ENCODE results near the gene RAB24. TPM values are rescaled to one million over a fixed set of nuclear protein-coding genes. Genes with fewer than 3 reads are reported as not detected.
"Not testable (repeated sequence)": the region's sequence is repeated elsewhere in the genome, so short reads cannot be mapped to it uniquely, and the experiment has no call there.

RAB24 gene
- total and polyA plus RNA-seq, 3 donors from 2014 or later, result 19.2 to 29.4 (median 25.5) TPM

- Histone ChIP-seq H3K4me3 (no peak overlapping the region), H3K4me1 (no peaks in the 10 kb centered on the region), H3K36me3 (ENCODE audit: low read depth, missing control alignments) (peaks cover 4% of the 10 kb centered on the region), H3K27me3 (no peaks in the 10 kb centered on the region), H3K9me3 (no peaks in the 10 kb centered on the region), H3K27ac (no peak overlapping the region)
- 90 to 91% methylated on average over 1 of the region's 1 CpG for WGBS, 2 donors
- intact Hi-C loops (cut with DNase I; ENCODE audit: low total_unique reads), result no loop called here
- TF ChIP-seq CTCF (IDR thresholded peaks at IDR 0.05) (no peak), POLR2A (IDR thresholded peaks at IDR 0.05) (no peak)
- DNase-seq, result no peak
These were observed 42.0 kb downstream of the RAB24 start for GRCh38 chr5:177261510-177261909.

- 87 to 93% methylated on average over 7 of the region's 7 CpGs for WGBS, 2 donors
- TF ChIP-seq CTCF (IDR thresholded peaks at IDR 0.05) (no peak), POLR2A (IDR thresholded peaks at IDR 0.05) (no peak)
- DNase-seq, result no peak
- Histone ChIP-seq H3K4me3 (no peak overlapping the region), H3K27ac (no peak overlapping the region), H3K9me3 (no peaks in the 10 kb centered on the region), H3K27me3 (no peaks in the 10 kb centered on the region), H3K36me3 (ENCODE audit: low read depth, missing control alignments) (peaks cover 4% of the 10 kb centered on the region), H3K4me1 (no peaks in the 10 kb centered on the region)
- intact Hi-C loops (cut with DNase I; ENCODE audit: low total_unique reads), result no loop called here
These were observed 42.6 kb downstream of the RAB24 start for GRCh38 chr5:177260961-177261360.

- intact Hi-C loops (cut with DNase I; ENCODE audit: low total_unique reads); H3K36me3 ChIP-seq (ENCODE audit: low read depth, missing control alignments); H3K9me3 ChIP-seq; DNase-seq; H3K27ac ChIP-seq; H3K4me3 ChIP-seq; H3K27me3 ChIP-seq; H3K4me1 ChIP-seq: not testable (repeated sequence)
- WGBS, 2 donors, result 92 to 95% methylated on average over 7 of the region's 7 CpGs
These were observed 44.8 kb downstream of the RAB24 start for GRCh38 chr5:177258711-177259110.

- intact Hi-C loops (cut with DNase I; ENCODE audit: low total_unique reads), result no loop called here
- Histone ChIP-seq H3K4me3 (no peak overlapping the region), H3K27me3 (no peaks in the 10 kb centered on the region), H3K27ac (no peak overlapping the region), H3K4me1 (no peaks in the 10 kb centered on the region), H3K36me3 (ENCODE audit: low read depth, missing control alignments) (peaks cover 4% of the 10 kb centered on the region), H3K9me3 (no peaks in the 10 kb centered on the region)
- WGBS, 2 donors, result 60 to 64% methylated on average over 5 of the region's 5 CpGs
- TF ChIP-seq CTCF (IDR thresholded peaks at IDR 0.05) (no peak), POLR2A (IDR thresholded peaks at IDR 0.05) (no peak)
- DNase-seq, result no peak
These were observed 47.2 kb downstream of the RAB24 start for GRCh38 chr5:177256296-177256695.

GRCh38 chr5:177253252-177253651, 50.3 kb downstream of the RAB24 start:
- Histone ChIP-seq H3K9me3 (no peaks in the 10 kb centered on the region), H3K36me3 (ENCODE audit: low read depth, missing control alignments) (no peaks in the 10 kb centered on the region), H3K4me3 (no peak overlapping the region), H3K4me1 (no peaks in the 10 kb centered on the region), H3K27me3 (no peaks in the 10 kb centered on the region), H3K27ac (no peak overlapping the region)
- WGBS, 2 donors, result 84 to 86% methylated on average over 1 of the region's 1 CpG
- intact Hi-C loops (cut with DNase I; ENCODE audit: low total_unique reads), result no loop called here
- TF ChIP-seq POLR2A (IDR thresholded peaks at IDR 0.05) (no peak), CTCF (IDR thresholded peaks at IDR 0.05) (no peak)
- DNase-seq, result no peak

Other genes starting within 250 kb of the RAB24 start
- gene FGFR4, start 216.8 kb downstream of the RAB24 start, total RNA-seq, result 10 to 100 TPM in 1 of 2 donors, 1 to 10 TPM in 1; 9.7 to 10.3 TPM
- 7.8 TPM for gene FGFR4, start 216.8 kb downstream of the RAB24 start, polyA plus RNA-seq (ENCODE audit: insufficient read depth, low read depth, low replicate concordance)
- gene NSD1, start 169.9 kb downstream of the RAB24 start, total RNA-seq, result 10 to 100 TPM; 71.2 to 86.6 TPM
- 66.0 TPM for gene NSD1, start 169.9 kb downstream of the RAB24 start, polyA plus RNA-seq (ENCODE audit: insufficient read depth, low read depth, low replicate concordance)
- gene PRELID1, start 80 bp upstream of the RAB24 start, total RNA-seq, result 10 to 100 TPM; 65.7 to 83.4 TPM
- gene PRELID1, start 80 bp upstream of the RAB24 start, polyA plus RNA-seq (ENCODE audit: insufficient read depth, low read depth, low replicate concordance), result 78.3 TPM
- gene MXD3, start 8.2 kb upstream of the RAB24 start, total RNA-seq, result 10 to 100 TPM; 12.5 to 12.9 TPM
- gene MXD3, start 8.2 kb upstream of the RAB24 start, polyA plus RNA-seq (ENCODE audit: insufficient read depth, low read depth, low replicate concordance), result 7.7 TPM
- 100 to 1,000 TPM; 355 TPM for gene LMAN2, start 47.9 kb upstream of the RAB24 start, total RNA-seq
- 254 TPM for gene LMAN2, start 47.9 kb upstream of the RAB24 start, polyA plus RNA-seq (ENCODE audit: insufficient read depth, low read depth, low replicate concordance)
- gene RGS14, start 54.2 kb upstream of the RAB24 start, total RNA-seq, result 10 to 100 TPM; 39.2 to 40.5 TPM
- 25.3 TPM for gene RGS14, start 54.2 kb upstream of the RAB24 start, polyA plus RNA-seq (ENCODE audit: insufficient read depth, low read depth, low replicate concordance)
- gene SLC34A1, start 80.7 kb upstream of the RAB24 start, total RNA-seq, result under 1 TPM in 1 of 2 donors, not detected in 1; 0.19 TPM
- gene SLC34A1, start 80.7 kb upstream of the RAB24 start, polyA plus RNA-seq (ENCODE audit: insufficient read depth, low read depth, low replicate concordance), result not detected
- gene PFN3, start 96.9 kb upstream of the RAB24 start, total RNA-seq, result 10 to 100 TPM; 27.5 to 45.7 TPM
- 7.4 TPM for gene PFN3, start 96.9 kb upstream of the RAB24 start, polyA plus RNA-seq (ENCODE audit: insufficient read depth, low read depth, low replicate concordance)
- 1 to 10 TPM; 5.3 to 5.8 TPM for gene F12, start 105.8 kb upstream of the RAB24 start, total RNA-seq
- 4.9 TPM for gene F12, start 105.8 kb upstream of the RAB24 start, polyA plus RNA-seq (ENCODE audit: insufficient read depth, low read depth, low replicate concordance)
- gene GRK6, start 123.0 kb upstream of the RAB24 start, total RNA-seq, result 10 to 100 TPM; 51.8 to 57.0 TPM
- gene GRK6, start 123.0 kb upstream of the RAB24 start, polyA plus RNA-seq (ENCODE audit: insufficient read depth, low read depth, low replicate concordance), result 32.6 TPM
- 10 to 100 TPM; 19.9 to 23.2 TPM for gene PRR7, start 143.1 kb upstream of the RAB24 start, total RNA-seq
- gene PRR7, start 143.1 kb upstream of the RAB24 start, polyA plus RNA-seq (ENCODE audit: insufficient read depth, low read depth, low replicate concordance), result 2.8 TPM
- 10 to 100 TPM; 69.6 to 83.1 TPM for gene DBN1, start 169.9 kb upstream of the RAB24 start, total RNA-seq
- 50.5 TPM for gene DBN1, start 169.9 kb upstream of the RAB24 start, polyA plus RNA-seq (ENCODE audit: insufficient read depth, low read depth, low replicate concordance)
- 100 to 1,000 TPM in 1 of 2 donors, 10 to 100 TPM in 1; 90.5 to 118 TPM for gene PDLIM7, start 193.9 kb upstream of the RAB24 start, total RNA-seq
- gene PDLIM7, start 193.9 kb upstream of the RAB24 start, polyA plus RNA-seq (ENCODE audit: insufficient read depth, low read depth, low replicate concordance), result 72.2 TPM
- 10 to 100 TPM; 10.7 to 18.7 TPM for gene DOK3, start 206.1 kb upstream of the RAB24 start, total RNA-seq
- 10.4 TPM for gene DOK3, start 206.1 kb upstream of the RAB24 start, polyA plus RNA-seq (ENCODE audit: insufficient read depth, low read depth, low replicate concordance)
- gene DDX41, start 213.2 kb upstream of the RAB24 start, total RNA-seq, result 100 to 1,000 TPM; 193 to 197 TPM
- 99.1 TPM for gene DDX41, start 213.2 kb upstream of the RAB24 start, polyA plus RNA-seq (ENCODE audit: insufficient read depth, low read depth, low replicate concordance)